ENCODE results near the gene ITGA11.

ITGA11 gene

DNA sequence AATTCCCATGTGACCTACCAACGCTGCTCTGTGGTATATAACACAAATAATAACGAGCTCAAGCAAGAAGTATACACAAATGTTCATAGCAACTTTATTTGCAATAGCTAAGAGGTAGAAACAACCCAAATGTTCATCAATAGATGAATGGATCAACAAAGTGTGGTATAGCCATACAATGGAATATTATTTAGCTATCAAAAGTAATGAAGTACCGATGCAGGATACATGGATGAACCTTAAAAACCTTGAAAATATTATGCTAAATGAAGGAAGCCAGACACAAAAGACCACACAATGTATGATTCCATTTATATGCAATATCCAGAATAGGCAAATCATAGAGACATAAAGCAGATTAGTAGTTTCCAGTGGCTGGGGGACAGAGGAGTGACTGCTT lies 170.0 kb downstream of the ITGA11 start:
- DNase-seq: no peak

GRCh38 chr15:68261241-68261640 lies 170.7 kb downstream of the ITGA11 start:
- no peak for DNase-seq

DNA sequence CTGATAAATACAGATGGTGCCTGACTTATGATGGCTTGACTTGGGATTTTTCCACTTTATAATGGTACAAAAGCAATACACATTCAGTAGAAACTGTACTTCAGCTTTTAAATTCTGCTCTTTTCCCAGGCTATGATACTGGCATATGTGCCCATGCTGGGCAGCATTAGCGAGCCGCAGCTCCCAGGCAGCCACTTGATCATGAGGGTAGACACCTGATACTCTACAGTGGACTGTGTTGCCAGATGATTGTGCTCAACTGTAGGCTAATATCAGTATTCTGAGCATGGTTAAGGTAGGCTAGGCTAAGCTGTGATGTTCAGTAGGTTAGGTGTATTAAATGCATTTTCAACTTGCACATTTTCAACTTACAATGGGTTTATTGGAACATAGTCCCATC lies 172.1 kb downstream of the ITGA11 start:
- DNase-seq: peak; percentile 53

GRCh38 chr15:68258692-68259091 lies 173.3 kb downstream of the ITGA11 start:
- DNase-seq: no peak

GRCh38 chr15:68256675-68257450 lies 175.1 kb downstream of the ITGA11 start:
- DNase-seq: no peak

- DNase-seq: peak; percentile 53
Measured at GRCh38 chr15:68252925-68253534, 178.9 kb downstream of the ITGA11 start.

GRCh38 chr15:68249058-68249713 lies 182.8 kb downstream of the ITGA11 start:
- DNase-seq: no peak
